Measurements from ENCODE around the gene EXOSC7.
"Not testable (repeated sequence)": the region's sequence is repeated elsewhere in the genome, so short reads cannot be mapped to it uniquely, and the experiment has no call there.

Gene EXOSC7

DNA sequence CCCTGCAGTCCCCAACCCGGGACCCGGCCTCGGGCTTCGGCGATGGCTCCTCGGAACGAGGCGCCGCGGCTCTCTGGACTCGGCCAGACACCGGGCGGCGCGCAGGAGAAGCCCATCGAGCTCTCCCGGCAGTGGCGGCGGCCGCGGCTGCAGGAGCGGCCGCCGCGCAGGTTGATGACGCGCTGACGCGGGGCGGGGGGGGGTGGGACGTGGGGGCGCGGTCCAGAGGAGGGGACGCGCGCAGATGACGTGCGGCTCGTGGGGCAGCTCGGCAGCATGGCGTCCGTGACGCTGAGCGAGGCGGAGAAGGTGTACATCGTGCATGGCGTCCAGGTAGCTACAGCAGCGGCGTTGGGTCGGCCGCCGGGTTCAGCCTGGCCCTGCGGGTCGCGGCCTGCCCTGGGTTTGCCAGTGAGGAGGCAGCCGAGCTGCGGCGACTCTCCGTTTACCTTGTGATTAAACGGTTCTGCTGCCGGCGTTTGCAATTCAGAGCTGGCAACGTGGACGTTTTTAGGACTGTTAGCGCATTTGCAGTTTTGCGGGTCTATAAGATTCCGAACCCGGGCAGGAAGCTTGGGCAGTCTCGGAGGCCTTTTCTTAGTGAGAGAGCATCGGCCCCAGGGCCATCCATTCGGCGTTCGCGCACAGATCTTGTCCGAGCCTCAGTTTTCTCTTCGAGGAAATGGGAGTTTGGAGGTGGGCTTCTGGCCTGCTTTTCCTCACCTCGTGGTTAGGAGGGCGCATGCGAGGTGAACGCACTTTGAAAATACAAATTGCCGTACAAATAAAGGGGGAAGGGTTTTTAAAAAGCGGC lies at the start of gene EXOSC7, which contains the start of gene ZDHHC3:
TSS of gene EXOSC7 (plus strand) at position 243 of the 814 bp plus-strand sequence. CDS start at position 277, 34 bp downstream.
TSS of gene ZDHHC3 (minus strand) at position 173 of the 814 bp plus-strand sequence. CDS start 16,738 bp downstream, outside the sequence.
- DNase-seq (ENCODE audit: low spot score), result peak; percentile 85

DNA sequence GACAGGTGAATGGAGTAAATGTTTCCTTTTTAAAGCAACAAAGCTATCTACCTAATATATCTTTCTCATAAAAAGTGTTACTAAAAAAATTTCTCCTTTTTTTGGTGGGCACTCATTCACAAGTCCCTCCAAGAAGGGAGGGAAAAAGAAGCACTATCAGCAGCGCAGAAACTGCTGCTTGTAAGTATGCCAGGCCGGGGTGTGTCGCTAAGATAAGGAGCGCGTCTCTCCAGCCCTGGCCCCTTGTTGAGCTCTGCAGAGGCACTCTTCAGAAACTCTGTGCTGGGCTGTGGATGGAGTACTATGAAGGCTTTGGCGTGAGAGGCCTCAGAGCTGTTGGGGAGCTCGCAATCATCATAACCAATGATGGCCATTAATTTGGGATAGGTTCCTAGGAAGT lies 49.1 kb upstream of the EXOSC7 start:
- no peak for DNase-seq (ENCODE audit: low spot score)

DNA sequence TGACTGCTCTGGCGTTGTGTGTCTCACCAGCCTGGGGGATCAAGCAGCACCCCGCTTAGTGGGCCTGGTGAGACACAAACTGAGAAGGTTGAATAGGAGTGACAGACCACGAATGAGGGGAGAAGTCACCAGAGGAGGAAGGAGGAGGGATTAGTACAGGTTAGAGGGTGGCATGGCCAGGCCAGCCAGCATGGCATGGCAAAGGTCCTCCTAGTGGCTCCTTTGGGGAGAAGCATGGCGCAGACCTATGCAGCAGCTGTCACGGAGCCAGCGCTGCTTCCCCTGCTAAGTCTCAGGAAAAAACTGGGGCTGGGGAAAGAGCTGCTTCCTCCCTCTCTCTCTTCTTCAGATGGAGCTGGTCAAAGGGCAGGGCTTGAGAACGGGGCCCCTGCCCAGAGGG lies 48.7 kb upstream of the EXOSC7 start:
- DNase-seq (ENCODE audit: low spot score), result no peak

DNA sequence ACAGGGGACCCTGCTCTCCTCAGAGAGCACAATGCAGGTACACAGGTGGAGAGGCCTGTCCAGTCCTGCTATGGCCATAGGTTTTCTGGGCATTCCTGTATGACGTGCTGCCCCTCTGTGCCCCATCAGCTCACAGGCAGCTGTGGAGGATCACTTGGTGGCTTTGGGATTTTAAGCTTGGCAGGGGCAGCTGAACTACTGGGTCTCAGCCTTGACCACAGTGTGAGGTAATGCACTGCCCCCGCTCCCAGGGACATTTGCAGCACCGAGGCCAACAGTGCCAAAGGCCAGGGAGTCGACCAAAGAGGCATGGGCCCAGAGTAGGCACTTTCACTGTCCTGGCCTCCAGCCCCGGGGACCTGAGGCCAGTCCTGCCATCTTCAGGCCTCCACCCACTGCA lies 46.3 kb upstream of the EXOSC7 start:
- DNase-seq (ENCODE audit: low spot score), result no peak

DNA sequence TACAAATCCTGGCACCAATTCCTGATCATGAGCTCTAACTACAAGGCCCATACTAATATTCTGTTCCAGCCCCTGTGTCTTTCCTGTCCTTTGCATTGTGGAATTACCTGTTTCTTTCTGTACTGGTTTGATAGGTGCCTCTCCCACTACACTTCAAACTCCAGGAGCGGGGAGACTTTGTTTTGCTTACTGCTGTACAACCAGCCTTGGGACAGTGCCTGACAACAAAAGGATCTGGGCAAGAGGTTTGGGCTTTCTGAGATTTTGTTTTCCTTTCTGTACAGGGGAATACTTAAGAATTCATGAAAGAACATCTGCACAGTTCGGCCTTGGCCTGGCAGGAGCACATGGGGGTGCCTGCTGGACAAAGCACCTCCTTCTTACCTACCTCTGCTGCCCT lies 45.1 kb upstream of the EXOSC7 start:
- no peak for DNase-seq (ENCODE audit: low spot score)

DNA sequence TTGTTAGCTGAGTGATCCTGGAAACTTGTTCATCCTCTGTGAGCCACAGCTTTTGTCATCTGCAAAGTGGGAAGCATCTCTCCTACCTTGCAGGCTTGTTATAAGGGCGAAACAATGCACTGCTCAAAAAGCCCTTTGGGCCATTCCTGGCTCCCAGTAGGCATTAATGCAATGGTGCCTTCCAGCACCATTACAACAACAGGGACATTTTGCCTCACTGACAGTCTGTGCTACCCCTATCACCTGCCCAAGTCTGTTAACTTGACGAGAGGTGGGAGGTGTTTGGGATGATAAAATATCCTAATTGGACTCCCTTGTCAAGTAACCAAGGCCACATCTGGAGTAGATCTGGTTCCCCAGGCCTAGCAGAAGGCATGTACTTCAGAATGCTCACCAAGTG lies 44.3 kb upstream of the EXOSC7 start:
- no peak for DNase-seq (ENCODE audit: low spot score)

DNA sequence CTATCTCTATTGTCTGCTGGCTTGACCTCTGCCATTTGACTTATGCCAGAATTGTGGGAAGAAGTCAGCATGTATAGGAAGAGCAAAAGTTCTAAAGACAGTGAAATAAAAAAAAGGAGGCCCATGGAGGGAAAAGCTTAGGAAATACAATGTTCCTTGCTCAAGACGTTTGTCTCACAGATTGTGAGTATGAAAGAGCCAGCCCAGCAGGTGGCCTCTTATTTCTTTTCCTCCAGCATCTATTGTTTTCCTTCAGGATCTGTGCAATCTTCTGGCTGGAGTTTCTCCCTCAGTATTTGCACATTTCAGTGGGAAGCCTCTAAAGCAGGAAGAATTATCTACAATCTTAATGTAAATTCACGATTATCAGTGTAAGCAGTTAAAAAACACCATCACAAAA lies 43.8 kb upstream of the EXOSC7 start:
- DNase-seq (ENCODE audit: low spot score), result no peak

DNA sequence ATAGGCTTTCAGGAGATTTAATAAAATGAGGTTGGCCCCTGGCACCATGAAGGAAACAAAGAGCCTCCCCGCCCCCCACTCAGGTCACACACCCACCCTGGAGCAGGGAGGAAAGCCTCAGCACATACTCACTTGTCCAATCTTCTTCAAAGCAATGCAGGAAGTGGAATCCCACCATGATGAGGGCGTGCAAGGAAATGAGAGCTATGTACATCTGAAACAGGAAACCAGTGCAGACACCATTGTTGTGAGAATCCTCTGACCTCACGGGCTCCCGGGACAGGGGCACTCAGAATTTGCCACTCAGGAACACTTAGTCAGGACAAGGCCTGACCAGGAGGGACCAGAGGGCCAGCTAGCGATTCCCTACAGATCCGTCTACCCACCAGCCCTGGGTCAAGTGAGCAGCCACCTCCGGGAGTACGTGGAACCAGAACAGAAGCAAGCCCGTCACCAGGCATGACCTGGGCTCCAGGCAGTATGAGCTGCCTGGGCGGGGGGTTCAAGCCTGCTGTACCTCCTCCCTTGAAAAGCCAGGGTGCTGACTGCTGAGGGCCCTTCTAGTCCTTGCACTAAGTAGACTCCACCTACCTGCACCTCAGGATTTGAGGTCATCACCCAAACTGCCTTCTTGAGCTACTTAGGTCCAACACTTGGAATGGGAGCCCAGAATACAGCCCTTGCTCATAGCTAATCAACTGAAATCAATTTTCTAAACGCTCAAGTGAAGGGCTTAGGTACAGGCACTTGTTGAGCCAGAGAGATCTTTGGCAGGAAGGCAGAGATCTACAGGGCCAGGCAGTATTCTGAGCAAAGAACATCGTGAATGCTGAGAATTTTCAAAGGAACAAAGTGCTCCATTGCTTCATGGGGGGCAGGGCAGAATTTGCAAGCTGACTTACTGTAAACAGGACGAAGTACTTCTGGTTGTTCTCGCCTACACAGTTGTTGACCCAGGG lies 42.8 kb upstream of the EXOSC7 start:
- DNase-seq (ENCODE audit: low spot score), result no peak

DNA sequence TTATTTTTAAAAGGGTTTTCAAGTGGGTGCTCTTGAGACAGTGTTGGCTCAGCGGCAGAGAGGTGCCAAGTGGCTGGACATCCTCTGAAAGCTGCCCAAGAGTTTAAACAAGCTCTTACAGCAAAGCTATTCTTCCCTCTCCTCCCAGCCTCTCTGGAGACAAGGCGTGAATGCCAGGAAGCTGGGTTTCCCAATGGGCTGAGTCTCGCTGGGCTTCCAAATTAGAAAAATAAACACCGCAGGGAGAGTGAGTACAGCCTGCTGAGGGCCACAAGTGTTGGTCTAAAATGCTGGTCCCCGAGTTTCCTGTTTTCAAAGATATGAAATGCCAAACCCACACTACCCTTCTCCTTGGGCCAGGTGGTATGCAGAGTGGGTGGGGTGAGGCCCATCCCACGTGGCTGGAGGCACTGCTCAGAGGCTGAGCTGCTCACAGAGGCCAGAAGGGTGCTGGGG lies 36.4 kb upstream of the EXOSC7 start:
- DNase-seq (ENCODE audit: low spot score), result no peak

DNA sequence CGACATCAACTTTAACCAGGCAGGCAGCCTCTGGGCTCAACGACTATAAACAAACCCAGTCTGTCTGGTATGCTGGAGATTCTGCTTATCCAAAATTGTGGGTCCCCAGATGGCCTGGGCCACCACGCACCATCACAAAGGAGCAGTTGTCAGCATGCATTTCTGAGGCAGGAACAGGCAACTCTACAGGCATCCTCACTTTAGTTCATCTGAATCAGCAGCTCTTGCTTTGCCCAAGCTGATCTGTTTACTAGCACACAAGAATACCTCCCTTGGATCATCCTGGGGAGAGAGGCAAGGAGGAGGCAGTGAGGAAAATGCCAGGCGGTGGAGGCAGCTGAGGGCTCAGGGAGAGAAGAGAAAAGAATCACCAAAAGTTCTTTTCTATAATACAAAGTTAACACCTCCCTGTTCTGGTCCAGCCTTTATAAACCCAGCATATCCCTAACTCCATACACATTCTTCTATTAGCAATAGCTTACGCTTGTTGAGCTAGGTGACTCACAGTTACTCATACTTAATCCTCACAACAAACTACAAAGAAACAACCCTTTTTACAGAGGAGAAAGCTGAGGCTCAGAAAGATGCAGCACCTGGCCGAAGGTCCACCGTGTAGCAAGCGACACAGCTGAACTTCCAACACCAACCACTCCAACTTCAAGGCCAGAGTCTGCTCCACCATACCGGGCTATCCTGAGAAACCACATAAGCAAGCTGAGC lies 33.7 kb upstream of the EXOSC7 start:
- no peak for DNase-seq (ENCODE audit: low spot score)

DNA sequence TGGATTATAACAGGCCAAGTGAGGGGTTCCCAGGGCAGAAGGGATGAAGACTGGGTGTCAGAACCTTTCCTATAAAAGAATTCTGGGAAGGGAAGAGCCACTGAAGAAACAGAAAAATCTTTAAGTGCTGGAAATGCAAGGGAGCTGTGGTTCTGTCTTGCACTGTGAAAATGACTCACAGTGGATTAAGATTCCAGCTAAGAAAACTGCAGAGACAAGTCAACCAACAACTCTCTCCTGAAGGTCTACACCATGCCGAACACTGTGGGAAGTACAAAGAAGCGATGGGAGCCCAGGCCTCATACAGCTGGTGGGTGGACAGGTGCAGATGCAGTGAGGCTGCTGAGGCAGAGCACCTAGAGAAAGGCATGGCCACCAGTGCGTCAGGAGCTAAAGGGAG lies 27.8 kb upstream of the EXOSC7 start:
- DNase-seq (ENCODE audit: low spot score), result no peak

DNA sequence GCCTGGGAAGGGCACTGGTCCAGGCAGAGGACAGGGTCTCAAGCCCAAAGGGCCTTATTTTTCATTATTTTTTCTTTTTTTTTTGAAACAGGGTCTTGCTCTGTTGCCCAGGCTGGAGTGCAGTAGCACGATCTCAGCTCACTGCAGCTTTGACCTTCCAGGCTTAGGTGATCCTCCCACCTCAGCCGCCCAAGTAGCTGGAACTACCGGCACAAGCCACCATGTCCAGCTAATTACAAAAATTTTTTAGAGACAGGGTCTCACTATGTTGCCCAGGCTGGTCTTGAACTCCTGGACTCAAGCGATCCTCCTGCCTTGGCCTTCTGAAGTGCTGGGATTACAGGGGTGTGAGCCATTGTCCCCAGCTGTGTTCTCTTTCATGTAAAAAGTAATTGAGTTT lies 26.3 kb upstream of the EXOSC7 start:
- not testable (repeated sequence) for DNase-seq (ENCODE audit: low spot score)

DNA sequence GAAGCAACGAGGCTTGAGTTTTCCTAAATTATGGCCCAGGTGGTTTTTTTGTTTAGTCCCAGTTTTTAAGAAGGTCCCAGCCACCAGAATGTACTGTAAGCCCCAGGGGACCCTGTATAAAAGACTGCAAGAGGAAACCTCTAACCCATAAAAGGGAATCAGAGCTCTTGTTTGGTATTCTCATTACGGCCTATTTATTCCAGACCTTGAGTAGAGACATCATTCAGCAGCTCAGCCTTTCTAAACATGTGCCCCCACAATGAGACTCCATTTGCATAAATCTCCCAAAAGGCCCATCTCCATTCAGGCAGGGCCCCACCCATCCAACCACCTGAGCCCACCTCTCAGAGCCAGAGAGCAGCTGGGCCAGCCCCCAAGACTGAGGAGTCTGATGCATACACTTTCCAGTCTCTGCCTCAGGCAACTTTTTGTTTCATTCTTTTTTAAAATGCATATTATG lies 25.7 kb upstream of the EXOSC7 start:
- DNase-seq (ENCODE audit: low spot score), result no peak

DNA sequence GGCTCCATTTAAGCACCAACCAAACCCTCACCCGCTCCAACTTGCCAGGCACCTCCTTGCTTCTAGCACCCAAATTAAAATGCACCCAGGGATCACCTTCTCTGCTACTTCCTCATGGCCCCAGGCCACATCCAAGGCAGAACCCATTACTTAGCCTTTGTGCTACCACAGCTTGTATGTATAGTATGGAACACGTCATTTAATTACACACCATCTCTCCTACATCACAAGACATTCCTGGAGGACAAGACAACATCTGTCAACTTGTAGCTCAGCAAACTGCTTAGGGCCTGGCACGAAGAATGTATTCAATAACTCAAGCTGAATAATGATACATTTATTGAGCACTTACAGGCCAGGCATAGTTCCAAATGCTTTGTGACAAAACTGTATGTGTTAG lies 23.4 kb upstream of the EXOSC7 start:
- DNase-seq (ENCODE audit: low spot score), result no peak

DNA sequence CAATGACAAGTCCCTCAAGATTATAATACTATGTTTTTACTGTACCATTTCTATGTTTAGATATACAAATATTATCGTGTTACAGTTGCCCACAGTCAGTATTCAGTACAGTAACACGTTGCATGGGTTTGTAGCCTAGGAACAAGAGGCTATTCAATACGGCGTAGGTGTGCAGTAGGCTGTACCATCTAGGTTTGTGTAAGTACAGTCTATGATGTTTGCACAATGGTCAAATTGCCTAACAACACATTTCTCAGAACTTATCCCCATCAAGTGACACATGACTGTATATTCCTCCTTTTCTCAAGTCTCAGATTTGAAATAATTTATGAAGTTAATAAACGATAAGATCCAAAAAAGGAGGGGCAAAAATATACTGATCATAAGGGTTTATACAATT lies 21.7 kb upstream of the EXOSC7 start:
- DNase-seq (ENCODE audit: low spot score), result no peak

DNA sequence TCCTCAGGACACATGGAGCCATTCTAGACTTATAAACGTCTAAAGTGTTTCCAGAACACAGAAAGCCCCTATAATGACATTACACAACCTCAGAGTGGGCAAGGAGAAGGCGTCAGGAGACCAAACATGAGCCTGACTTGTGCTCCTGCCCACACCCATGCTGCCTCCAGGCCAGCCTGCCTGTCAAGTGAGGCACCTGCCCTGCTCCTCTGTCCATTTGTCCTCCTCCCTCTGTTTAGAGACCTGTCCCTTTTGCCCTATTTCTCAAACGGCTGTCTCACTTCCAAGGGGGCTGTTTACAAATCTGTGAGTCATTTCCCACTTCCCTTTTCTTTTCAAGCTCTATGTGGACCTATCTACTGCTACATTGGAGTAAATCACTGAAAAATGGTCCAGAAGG lies 21.1 kb upstream of the EXOSC7 start:
- DNase-seq (ENCODE audit: low spot score), result no peak

DNA sequence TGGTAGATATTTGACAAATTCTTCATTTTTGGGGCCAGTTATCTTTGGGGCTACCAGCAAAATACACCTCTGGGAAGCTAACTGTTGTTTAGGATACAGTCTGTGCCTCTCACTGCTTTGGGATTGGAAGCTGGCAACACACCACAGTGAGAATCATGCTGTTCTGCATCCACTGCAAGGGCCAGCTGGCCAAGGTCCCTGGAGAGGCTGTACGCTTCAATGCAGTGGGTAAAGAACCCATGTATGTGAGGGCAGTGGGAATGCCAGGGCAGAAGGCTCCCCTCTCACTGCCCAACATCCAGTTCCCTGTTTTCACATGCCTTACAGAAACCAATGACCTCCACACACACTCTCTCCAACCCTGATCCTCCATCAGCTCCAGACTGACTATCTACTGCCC lies 20.1 kb upstream of the EXOSC7 start:
- no peak for DNase-seq (ENCODE audit: low spot score)

DNA sequence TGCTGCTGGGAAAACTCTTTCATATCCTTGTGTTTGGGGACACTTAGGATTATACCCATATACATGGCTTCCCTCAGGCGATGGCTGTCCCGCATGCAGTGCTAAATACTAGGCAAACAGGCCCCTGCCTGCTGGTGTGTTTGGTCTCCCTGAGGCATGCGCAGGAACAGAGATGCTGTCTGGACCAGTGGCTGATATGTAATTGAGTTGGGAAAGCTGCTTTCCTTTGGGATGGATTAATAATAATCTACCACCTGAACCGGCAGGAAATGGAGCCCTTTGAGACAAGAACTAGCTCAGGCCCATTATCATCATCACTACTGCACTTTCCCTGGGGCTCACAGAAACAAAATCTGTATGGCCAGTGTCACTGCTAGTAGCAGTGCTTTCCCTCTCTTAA lies 18.1 kb upstream of the EXOSC7 start:
- no peak for DNase-seq (ENCODE audit: low spot score)

DNA sequence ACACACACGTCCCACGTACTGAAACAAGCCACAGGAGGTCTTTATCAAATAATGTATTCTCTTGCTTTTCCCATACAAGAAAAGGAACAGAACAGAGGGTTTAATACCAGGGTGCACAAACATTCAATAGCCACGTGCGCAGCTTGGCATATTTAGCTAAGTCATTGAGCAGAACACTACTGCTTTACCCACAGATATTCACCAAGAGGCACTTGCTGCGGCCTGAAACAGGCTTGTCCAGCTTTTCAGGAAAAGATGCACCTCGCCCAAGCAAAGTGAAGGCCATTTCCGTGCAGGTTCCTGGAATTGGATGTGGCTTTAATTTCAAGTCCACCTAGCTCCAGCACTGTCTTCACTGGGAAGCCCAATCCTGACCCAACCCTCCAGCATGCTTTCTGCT lies 17.7 kb upstream of the EXOSC7 start:
- no peak for DNase-seq (ENCODE audit: low spot score)

DNA sequence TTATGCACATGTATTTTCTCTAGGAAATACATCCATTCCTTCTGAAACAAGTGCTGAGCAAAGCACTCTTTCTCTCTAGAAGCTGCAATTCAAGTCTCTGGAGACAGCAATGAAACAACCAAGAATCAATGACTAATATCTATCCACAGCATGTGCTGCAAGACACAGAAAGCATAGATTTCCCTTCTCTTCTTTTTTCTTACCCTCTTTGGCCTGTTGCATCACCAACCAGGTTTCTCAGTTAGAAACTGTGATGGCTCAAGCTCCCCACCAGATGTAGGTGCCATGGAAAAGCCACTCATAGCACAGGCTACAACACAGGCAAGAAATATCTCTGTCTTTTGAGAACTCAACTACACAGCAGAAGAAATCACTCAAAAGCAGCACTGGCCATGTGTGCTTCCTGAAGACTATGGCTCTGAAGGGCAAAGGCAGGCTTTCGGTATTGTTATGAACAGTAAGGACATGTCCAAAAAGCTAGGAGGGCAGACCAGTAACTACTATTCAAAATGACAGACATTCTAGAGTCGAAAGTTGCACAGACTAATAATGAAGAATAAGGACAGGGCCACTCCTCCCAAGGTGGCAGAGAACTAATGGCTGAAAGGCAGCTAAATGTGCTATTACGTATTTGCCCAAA lies 15.5 kb upstream of the EXOSC7 start:
- no peak for DNase-seq (ENCODE audit: low spot score)

DNA sequence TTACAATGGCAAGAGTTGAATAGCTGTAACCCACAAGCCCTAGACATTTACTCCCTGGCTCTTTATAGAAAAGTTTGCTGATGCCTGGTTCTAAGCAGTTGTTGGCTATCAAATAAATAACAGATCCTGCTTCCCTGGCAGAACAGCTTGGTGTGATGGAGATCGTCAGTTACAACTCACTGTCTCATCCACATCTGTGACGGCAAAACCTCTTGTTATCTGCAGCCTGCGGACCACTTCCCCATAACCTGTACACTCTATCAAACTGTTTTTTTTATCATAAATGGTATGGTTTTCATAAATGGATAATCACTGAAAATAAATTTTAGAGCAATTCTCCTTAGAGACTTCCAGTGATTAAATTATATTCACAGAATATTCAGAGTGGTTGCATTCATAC lies 14.2 kb upstream of the EXOSC7 start:
- no peak for DNase-seq (ENCODE audit: low spot score)

Data from CD4-positive, alpha-beta T cell treated with Interleukin-2 at 100 ng/mL for 4 hours (primary cell).